Urothelium cell line (cell line): ENCODE results near the gene KRT3.
"Not testable (repeated sequence)": the region's sequence is repeated elsewhere in the genome, so short reads cannot be mapped to it uniquely, and the experiment has no call there.

Experiments used
- DNase-seq: peaks from one replicate; pipeline ENCODE4 v3.0.0; 2011; ENCODE audit warnings: low spot score, mixed read lengths
- FAIRE-seq: peaks from 2 replicates; lab custom pipeline; 2011; peaks lifted over from hg19 to GRCh38; lab: Jason Lieb, UNC

KRT3 gene

GRCh38 chr12:52799505-52800211 is 3.7 kb upstream of the KRT3 start:
- no peak for FAIRE-seq

DNA sequence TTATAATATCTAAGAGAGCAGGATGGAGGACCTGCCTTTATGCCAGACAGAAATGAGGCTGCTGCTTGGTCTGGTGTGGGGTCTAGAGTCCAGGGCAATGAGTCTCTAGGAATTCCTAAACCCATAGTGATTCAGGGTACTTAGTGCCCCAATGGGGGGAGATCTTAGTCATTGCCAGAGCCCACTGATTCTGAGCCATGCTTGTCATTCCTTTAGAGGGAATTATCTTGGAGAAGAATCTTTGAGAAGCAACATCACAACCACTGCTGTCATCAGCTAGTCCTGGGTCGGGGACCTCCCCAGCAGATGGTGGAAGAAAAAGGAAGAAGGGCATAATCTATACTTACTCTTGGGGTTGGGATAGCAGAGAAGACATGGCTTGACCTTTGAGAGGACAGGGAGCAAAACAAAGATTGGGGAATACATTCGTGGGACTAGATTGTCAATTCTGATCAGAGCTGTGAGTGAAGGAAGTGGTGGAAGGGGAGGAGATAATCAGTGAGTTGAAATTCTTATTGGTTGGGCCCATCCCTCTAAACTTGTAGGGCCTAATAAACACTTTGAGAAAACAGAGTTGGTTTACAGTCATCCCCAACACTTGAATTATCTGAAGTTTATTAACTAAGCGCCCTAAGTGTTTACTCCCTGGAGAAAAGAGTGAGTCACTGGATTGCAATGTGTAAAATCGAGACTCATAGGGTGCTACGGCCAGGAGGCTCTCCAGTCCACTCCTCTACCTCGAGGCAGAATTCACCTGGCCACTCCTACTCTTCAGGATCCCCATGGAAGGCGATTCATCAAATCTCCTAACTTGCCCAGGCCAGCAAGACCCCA is 3.0 kb upstream of the KRT3 start:
- DNase-seq = peak; percentile 57
- no peak for FAIRE-seq

More at GRCh38 chr12:52799505-52800211, 3.7 kb upstream of the KRT3 start:
- no peak for DNase-seq

- no peak for FAIRE-seq
- DNase-seq = no peak
These were observed 2.2 kb upstream of the KRT3 start for GRCh38 chr12:52798003-52798670.

- no peak for DNase-seq
These were observed 1.6 kb upstream of the KRT3 start for GRCh38 chr12:52797529-52797894.

DNA sequence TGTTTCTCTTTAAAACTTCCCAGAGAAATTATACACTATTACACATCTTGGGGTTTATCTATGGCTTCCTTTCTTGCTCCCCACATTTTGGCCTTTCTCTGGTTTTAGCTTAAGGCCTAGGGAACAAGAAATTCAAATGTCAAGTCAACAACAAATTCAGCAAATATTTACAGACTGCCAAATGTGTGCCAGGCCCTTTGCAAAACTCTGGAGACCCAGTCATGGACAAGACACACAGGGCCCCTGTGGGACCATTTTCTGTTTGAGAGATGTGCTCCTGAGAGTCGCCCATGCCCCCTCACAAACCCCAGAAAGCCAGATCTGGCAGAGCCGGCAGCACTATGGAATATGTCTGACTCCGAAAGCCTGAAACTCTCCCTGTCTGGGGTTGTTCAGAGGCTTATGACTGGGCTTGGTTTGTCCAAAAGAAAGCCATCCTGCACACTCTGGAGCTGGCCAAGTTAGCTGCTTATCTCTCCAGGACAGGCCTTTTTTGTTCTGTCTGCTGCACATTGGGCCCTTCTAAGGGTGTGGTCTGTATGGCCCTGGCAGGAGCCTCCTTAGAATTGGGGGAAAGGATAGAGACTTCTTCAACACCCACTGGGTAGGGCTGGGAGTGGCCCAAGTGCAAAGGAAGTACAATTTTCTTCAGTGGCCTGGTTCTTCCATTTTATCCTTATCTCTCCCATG is 1.1 kb upstream of the KRT3 start:
- FAIRE-seq (no peak), DNase-seq (no peak)

More at GRCh38 chr12:52797529-52797894, 1.6 kb upstream of the KRT3 start:
- FAIRE-seq = no peak

DNA sequence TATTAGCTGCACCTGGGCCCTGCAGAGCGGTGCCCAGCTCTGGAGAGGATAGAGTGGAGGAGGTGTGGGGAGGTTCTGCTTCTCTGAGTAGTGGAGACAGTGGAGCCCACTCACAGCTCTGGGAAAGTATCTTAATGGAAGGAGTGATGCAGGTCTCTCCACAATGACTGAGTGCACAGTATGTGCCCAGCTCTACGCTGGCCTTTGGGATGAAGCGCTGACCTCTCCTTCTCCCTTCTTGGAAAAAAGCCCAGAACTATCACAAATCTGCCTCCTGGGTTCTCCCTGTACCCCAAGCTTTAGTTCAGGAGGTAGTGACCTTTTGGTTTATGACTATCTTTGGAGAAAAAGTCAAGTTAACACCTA is 495 bp upstream of the KRT3 start:
- DNase-seq = no peak
- no peak for FAIRE-seq

DNA sequence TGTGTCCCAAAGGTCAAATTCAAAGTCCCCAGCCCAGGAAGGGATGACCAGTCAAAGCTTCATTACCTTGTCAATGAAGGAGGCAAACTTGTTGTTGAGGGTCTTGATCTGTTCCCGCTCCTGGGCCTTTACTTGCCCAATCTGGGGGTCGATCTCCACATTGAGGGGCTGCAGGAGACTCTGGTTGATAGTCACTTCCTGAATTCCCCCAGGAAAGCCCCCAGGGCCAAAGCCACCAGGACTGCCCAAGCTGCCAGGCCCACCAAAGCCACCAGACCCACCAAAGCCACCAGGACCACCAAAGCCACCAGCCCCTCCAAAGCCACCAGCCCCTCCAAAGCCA is 614 bp downstream of the KRT3 start:
- FAIRE-seq, DNase-seq: not testable (repeated sequence)

GRCh38 chr12:52794479-52795331 is 1.2 kb downstream of the KRT3 start:
- DNase-seq (no peak), FAIRE-seq (no peak)

DNA sequence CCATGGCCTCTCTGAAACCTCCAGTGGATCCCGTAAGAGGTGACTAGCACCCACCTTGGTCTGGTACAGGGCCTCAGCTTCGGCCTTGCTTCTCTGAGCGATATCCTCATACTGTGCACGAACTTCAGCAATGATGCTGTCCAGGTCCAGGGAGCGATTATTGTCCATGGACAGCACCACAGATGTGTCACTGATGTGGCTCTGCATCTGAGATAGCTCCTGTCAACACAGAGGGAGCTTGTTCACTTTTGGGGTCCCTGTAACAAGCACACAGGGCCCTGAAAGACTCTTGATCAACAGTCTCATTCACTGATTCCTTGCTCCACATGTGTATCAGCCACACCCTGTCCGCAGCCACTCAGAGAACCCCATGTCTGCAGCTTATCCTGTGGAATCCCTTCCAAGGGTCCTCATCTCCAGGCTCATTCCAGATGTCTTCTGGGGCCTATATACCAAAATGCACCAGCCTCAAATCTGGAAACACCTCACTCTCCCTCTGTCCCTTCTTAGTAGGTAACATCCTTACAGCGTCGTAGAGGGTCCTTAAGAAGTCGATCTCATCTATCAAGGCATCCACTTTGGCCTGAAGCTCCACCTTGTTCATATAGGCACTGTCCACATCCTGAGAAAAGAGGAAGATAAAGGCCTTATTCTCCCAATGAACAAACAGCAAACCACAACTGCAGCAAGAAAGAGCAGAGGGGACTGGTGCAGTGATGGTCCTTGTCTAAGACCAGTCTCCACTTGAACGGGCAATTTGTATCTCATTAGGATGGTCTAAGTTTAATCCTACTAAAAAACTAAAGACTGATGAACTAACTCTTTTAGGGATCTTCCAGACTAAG is 3.5 kb downstream of the KRT3 start:
- FAIRE-seq = no peak

DNA sequence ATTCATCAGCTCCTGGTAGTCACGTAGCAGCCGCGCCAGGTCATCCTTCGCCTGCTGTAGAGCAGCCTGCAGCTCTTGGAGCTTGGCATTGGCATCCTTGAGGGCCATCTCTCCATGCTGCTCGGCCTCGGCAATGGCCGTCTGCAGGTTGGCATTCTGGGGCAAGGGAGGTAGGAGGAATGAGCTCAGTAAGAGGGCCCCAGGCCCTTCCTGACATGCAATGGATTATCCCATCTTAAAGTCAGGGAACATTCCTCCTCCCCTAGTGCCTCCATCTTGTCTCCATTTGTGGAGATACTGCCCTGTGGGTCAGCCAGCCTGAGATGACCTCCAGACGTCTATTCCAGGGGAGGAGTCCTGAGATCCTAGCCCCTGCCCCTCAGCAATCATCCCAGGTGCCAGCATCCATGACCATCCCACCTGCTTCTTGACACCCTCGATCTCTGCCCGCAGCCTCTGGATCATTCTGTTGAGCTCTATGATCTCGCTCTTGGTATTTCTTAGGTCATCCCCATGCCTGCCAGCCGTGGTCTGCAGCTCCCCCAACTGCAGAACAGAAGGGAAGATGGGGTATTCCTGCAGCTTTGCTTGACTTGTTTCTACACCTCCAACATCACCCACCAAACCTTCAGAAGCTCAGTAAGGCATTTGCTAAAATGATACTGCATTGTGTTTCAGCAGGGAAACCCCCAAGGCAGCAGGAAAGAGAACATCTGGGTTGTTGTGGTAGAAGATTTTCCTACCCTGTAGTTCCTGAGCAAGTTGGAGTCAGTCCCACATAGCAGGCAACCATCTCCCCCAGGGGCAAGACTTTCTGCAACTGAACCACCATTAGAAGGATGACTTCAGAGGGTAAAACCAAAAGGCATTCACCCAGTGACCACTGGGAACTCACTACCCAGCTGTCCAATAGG is 4.4 kb downstream of the KRT3 start:
- DNase-seq (no peak), FAIRE-seq (no peak)

More for the DNA sequence above, 3.5 kb downstream of the KRT3 start:
- no peak for DNase-seq

DNA sequence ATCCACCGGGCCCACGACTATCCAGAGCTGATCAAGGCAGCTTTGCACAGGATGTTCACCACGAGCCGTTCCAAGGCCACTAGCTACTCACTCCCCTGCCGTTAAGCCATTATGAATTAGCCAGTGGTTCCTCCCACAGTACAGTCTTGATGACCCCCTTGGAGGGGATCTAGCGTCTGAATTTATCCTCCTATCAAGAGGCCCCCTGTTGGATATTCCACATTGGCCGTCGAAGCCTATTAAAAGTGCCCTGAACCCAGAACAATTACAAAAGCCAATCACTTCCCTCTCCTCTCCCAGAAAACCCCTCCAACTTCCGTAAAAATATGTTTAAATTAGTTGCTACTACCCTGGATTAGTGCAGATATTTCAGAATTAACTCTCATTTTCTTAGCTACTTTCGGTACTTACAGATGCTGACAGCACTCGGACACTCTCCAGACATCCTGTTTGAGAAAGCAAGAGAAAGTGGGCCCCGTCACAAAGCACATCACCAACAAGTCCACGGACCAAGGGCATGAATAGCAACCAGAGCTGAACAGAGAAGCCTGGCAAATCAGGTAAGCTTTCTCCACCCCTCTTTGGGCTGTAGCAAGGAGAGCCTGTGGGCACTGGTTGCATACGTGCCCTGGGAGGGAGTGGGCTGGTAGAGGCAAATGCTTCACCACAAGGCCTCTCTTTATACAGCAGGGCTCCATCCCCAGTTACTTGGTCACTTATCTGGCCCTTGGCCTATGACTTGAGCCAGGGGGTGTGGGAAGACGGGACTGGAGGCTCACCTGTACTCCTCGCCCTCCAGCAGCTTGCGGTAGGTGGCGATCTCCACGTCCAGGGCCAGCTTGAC is 5.3 kb downstream of the KRT3 start:
- FAIRE-seq = no peak
- no peak for DNase-seq

DNA sequence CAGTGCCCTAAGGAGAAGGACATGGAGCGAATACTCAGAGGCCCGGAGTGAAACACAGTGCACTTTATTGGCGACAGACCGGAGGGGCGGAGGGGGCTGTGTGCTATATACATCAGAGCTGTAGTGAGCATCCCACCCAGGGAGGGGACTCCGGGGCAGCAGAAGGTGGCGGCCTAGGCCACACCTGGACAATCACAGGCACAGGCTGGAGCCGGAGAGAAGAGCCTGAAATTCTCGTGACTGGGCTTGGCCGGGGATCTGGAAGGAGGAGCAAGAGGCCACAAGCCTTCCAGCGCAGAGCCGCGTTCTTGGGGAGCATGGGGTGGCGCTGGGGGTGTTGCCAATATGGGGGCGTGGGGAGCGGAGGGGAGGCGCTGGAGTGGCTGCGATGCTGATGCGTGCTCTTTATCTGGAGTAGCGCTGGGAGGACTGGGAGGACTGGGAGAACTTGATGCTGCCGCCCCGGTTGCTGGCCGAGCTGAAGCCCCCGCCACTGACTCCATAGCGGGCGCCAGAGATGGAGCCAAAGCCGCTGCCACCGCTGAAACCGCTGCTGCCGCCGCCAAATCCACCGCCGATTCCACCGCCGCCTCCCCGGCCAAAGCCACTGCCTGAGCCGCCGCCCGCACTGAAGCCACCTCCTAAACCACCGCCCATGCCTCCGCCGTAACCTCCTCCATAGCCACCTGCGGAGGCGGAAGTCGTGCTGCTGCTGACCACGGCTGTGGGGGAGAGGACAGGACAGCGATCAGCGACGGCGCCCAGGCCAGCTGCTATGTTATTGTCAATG is 6.1 kb downstream of the KRT3 start:
- FAIRE-seq (no peak), DNase-seq (peak; percentile 23)

GRCh38 chr12:52788876-52789636 is 6.9 kb downstream of the KRT3 start:
- no peak for DNase-seq

DNA sequence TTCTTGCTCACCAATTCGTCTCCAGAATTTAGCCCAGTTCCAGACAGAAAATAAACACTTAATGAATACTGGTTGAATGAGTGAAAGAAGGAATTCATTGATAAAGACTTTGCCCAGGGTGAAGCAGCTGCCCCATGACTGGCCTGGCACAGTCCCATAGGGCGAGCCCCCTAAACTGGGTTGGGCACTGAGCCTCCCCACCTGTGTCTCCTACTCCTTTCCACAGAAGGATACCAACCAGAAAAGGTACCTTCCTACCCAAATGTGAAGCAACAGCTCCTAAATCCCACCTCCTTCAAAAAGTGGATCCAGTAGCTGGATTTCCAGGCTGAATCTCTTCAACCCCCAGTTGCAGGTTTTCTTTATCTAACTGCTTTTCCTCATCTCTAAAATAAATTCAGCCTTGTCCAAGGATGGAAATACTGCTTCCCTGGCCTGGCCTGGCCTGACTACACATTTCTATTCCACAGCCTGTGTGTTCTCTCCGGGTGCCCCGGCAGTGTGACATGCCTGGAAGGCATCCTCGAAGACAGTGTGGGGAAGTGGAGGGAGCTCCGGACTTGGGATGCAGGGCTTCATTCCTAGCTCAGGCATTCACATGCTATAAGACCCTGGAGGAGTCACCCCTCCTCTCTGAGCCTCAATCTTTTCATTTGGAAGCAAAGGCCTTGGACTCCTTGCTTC is 7.6 kb downstream of the KRT3 start:
- DNase-seq = no peak
- no peak for FAIRE-seq

More at GRCh38 chr12:52788876-52789636, 6.9 kb downstream of the KRT3 start:
- no peak for FAIRE-seq
